Measurements from ENCODE around the gene STPG4.

Gene STPG4

DNA sequence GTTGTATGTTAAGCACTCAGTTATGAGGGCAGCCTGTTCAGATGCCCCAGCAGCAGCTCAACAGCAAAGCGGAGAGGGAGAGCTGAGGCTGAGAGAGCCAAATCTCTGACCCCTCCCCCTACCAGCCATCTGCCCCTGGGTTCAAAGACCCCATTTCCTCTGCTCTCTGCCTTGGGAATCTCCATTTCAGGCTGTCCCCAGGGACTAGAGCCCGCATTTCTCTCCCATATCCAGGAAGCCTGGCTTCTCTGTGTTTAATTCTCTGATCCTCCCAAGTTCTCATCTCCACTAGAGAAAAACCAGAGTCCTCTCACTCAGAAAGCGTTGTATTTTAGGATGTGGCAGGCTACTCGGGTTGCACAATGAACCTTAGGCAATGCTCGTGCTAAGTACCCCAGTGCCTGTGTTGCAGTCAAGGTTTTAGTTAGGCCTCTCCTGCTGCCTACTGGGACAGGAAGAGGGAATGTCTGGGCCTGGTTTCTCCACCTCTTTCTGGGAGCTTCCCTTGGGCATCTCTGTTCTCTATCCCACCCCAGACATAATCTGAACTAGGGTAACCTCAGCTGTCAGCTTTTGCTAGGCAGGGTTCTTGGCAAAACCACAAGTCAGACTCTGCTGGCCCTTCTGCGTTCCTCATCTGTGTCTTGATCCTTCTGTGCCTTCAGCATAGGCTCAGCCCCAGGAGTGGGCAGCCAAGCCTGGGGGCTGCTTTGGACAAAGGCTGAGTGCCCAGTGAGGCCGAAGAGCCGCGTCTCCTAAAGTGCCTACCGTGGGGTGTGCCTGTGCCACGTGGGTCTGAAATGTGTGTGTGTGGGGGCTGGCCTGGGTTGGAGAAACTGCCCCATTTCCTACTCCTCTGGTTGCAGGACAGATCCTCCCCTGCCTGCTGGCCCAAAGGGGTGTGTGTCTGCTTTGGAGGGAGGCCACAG lies 96.8 kb downstream of the STPG4 start:
- no peaks in the 10 kb centered on the region for H3K9me3 ChIP-seq (ENCODE audit: control insufficient read depth, insufficient read depth, low read length)
- no peaks in the 10 kb centered on the region for H3K36me3 ChIP-seq (ENCODE audit: control insufficient read depth, insufficient read depth, low read length)
- no peak overlapping the region for H3K9ac ChIP-seq (ENCODE audit: low read depth, low read length)
- no peaks in the 10 kb centered on the region for H3K27me3 ChIP-seq (ENCODE audit: control insufficient read depth, insufficient read depth, low read length)
- H3K4me3 ChIP-seq (ENCODE audit: low read depth, low read length): no peak overlapping the region
- no peak overlapping the region for H3K27ac ChIP-seq (ENCODE audit: low read depth, low read length)
- H3K4me1 ChIP-seq (ENCODE audit: control insufficient read depth, insufficient read depth, low read length): peaks cover 22% of the 10 kb centered on the region

- no peak overlapping the region for H3K27ac ChIP-seq (ENCODE audit: low read depth, low read length)
- H3K27me3 ChIP-seq (ENCODE audit: control insufficient read depth, insufficient read depth, low read length): no peaks in the 10 kb centered on the region
- H3K9ac ChIP-seq (ENCODE audit: low read depth, low read length): no peak overlapping the region
- H3K9me3 ChIP-seq (ENCODE audit: control insufficient read depth, insufficient read depth, low read length): no peaks in the 10 kb centered on the region
- H3K4me3 ChIP-seq (ENCODE audit: low read depth, low read length): no peak overlapping the region
- H3K4me1 ChIP-seq (ENCODE audit: control insufficient read depth, insufficient read depth, low read length): peaks cover 22% of the 10 kb centered on the region
- no peaks in the 10 kb centered on the region for H3K36me3 ChIP-seq (ENCODE audit: control insufficient read depth, insufficient read depth, low read length)
Measured at GRCh38 chr2:47057687-47058002, 97.5 kb downstream of the STPG4 start.

- Histone ChIP-seq H3K4me3 (ENCODE audit: low read depth, low read length) (no peak overlapping the region), H3K27ac (ENCODE audit: low read depth, low read length) (no peak overlapping the region), H3K27me3 (ENCODE audit: control insufficient read depth, insufficient read depth, low read length) (no peaks in the 10 kb centered on the region), H3K4me1 (ENCODE audit: control insufficient read depth, insufficient read depth, low read length) (peaks cover 22% of the 10 kb centered on the region), H3K36me3 (ENCODE audit: control insufficient read depth, insufficient read depth, low read length) (no peaks in the 10 kb centered on the region), H3K9ac (ENCODE audit: low read depth, low read length) (no peak overlapping the region), H3K9me3 (ENCODE audit: control insufficient read depth, insufficient read depth, low read length) (no peaks in the 10 kb centered on the region)
Measured at GRCh38 chr2:47056868-47057686, 98.0 kb downstream of the STPG4 start.

DNA sequence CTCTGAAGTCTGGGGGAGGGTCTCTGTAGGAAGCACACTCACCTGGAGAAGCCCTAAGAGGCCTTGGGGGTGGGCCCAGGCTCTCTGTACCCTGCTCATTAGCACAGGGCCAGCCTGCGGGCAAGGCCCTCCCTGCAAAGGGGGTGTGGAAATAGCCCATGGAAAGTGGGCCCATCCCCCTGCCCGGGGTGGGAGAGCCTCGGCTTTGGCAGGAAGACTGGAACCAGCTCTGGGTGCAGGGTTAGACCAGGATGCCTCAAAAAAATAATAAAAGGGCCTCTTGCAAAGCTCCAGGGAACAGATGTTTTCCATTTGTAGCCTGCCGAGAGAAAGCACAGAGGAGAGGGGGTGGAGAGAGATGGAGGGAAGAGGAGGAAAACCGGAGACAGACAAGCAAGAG lies 98.7 kb downstream of the STPG4 start:
- 0 out of 2 replicates have a peak, but pooled peaks cover 5% of the 10 kb centered on the region for H3K36me3 ChIP-seq (ENCODE audit: control insufficient read depth, insufficient read depth, low read length)
- peaks cover 22% of the 10 kb centered on the region for H3K4me1 ChIP-seq (ENCODE audit: control insufficient read depth, insufficient read depth, low read length)
- no peak overlapping the region for H3K9ac ChIP-seq (ENCODE audit: low read depth, low read length)
- H3K27ac ChIP-seq (ENCODE audit: low read depth, low read length): no peak overlapping the region
- no peaks in the 10 kb centered on the region for H3K27me3 ChIP-seq (ENCODE audit: control insufficient read depth, insufficient read depth, low read length)
- H3K9me3 ChIP-seq (ENCODE audit: control insufficient read depth, insufficient read depth, low read length): no peaks in the 10 kb centered on the region
- no peak overlapping the region for H3K4me3 ChIP-seq (ENCODE audit: low read depth, low read length)

DNA sequence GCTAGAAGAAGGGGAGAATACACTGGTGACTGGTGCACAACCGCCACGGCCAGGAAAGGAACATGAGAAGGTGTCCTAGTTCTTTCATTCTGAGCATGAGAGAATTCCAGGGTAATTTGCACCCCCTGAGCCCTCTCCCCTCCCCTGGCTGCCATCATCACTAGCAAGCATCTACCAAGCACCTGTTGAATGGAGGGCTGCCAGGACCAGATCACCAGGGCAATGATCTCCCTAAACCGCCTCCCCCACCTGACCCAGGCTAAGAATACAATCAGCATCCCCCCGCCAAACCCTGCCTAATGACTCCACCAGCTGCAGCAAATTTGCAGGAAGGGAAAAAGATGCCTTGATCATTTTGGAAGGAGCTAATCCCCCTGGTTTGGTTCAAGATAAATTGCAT lies 100.2 kb downstream of the STPG4 start:
- Histone ChIP-seq H3K27me3 (ENCODE audit: control insufficient read depth, insufficient read depth, low read length) (no peaks in the 10 kb centered on the region), H3K36me3 (ENCODE audit: control insufficient read depth, insufficient read depth, low read length) (0 out of 2 replicates have a peak, but pooled peaks cover 5% of the 10 kb centered on the region), H3K4me1 (ENCODE audit: control insufficient read depth, insufficient read depth, low read length) (peaks cover 22% of the 10 kb centered on the region), H3K9me3 (ENCODE audit: control insufficient read depth, insufficient read depth, low read length) (no peaks in the 10 kb centered on the region), H3K4me3 (ENCODE audit: low read depth, low read length) (no peak overlapping the region), H3K27ac (ENCODE audit: low read depth, low read length) (no peak overlapping the region), H3K9ac (ENCODE audit: low read depth, low read length) (no peak overlapping the region)

DNA sequence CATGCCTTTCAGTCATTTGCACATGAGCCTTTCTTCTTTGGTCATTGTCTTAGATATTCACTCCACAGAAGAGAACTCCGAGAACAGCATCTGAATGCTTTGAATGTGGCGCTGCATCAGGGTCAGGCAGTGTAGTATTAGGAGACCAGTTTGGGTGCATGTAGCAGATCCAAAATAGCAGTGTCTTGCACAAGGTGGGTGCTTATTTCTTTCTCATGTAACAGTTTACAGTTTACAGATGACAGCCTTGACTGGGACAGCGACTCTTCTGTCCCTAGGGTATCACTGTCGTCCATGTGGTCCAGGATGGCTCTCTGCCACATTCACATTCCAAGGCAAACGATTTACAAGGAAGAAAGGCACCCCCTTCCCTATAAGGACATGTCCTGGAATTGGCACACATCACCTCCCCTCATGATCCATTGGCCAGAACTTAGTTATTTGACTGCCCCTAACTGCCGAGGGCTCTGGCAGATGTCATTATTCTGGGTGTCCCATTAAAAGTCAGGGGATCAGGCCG lies 101.0 kb downstream of the STPG4 start:
- Histone ChIP-seq H3K27ac (ENCODE audit: low read depth, low read length) (no peak overlapping the region), H3K36me3 (ENCODE audit: control insufficient read depth, insufficient read depth, low read length) (0 out of 2 replicates have a peak, but pooled peaks cover 5% of the 10 kb centered on the region), H3K9me3 (ENCODE audit: control insufficient read depth, insufficient read depth, low read length) (no peaks in the 10 kb centered on the region), H3K27me3 (ENCODE audit: control insufficient read depth, insufficient read depth, low read length) (no peaks in the 10 kb centered on the region), H3K4me1 (ENCODE audit: control insufficient read depth, insufficient read depth, low read length) (peaks cover 22% of the 10 kb centered on the region), H3K9ac (ENCODE audit: low read depth, low read length) (no peak overlapping the region), H3K4me3 (ENCODE audit: low read depth, low read length) (no peak overlapping the region)

GRCh38 chr2:47052847-47053246 lies 102.3 kb downstream of the STPG4 start:
- Histone ChIP-seq H3K27ac (ENCODE audit: low read depth, low read length) (no peak overlapping the region), H3K4me1 (ENCODE audit: control insufficient read depth, insufficient read depth, low read length) (peaks cover 19% of the 10 kb centered on the region), H3K4me3 (ENCODE audit: low read depth, low read length) (no peak overlapping the region), H3K27me3 (ENCODE audit: control insufficient read depth, insufficient read depth, low read length) (no peaks in the 10 kb centered on the region), H3K36me3 (ENCODE audit: control insufficient read depth, insufficient read depth, low read length) (0 out of 2 replicates have a peak, but pooled peaks cover 5% of the 10 kb centered on the region), H3K9ac (ENCODE audit: low read depth, low read length) (no peak overlapping the region), H3K9me3 (ENCODE audit: control insufficient read depth, insufficient read depth, low read length) (no peaks in the 10 kb centered on the region)

DNA sequence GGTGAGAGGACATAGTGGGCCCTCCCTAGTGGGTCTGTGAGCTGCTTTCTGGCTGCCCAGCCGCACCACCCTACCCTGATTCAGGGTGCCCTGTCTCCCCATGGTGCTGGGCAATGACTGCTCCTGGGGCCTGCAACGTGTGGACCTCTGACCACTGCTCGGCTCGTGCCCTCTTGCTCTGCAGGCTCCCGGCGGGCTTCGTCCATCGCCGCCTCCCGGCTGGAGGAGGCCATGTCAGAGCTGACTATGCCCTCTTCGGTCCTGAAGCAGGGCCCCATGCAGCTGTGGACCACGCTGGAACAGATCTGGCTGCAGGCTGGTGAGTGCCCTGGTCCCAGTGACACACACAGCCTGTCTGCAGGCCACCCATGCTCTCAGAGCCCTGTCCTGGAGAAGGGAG lies 103.5 kb downstream of the STPG4 start:
- H3K9ac ChIP-seq (ENCODE audit: low read depth, low read length): no peak overlapping the region
- no peaks in the 10 kb centered on the region for H3K9me3 ChIP-seq (ENCODE audit: control insufficient read depth, insufficient read depth, low read length)
- no peak overlapping the region for H3K27ac ChIP-seq (ENCODE audit: low read depth, low read length)
- peaks cover 10% of the 10 kb centered on the region for H3K4me1 ChIP-seq (ENCODE audit: control insufficient read depth, insufficient read depth, low read length)
- H3K4me3 ChIP-seq (ENCODE audit: low read depth, low read length): no peak overlapping the region
- 0 out of 2 replicates have a peak, but pooled peaks cover 5% of the 10 kb centered on the region for H3K36me3 ChIP-seq (ENCODE audit: control insufficient read depth, insufficient read depth, low read length)
- H3K27me3 ChIP-seq (ENCODE audit: control insufficient read depth, insufficient read depth, low read length): no peaks in the 10 kb centered on the region

DNA sequence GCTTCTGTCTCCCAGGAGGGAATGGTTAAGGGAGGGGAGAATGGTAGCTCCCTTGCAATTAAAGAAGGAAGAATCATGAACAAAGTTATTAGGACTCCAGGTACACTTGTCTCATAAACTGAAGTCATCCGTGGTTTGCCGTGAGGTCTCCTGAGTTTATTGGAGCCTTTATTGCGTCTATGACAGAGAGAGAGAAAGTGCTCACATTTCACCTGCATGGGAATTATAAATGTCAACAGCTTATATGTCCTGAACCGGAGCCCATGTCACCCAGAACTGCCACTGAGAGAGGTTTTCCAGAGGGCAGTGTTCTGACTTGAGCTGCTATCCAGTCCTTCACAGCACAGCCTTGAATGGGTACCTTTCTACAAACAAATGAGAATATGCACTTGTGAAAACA lies 104.3 kb downstream of the STPG4 start:
- Histone ChIP-seq H3K4me1 (ENCODE audit: control insufficient read depth, insufficient read depth, low read length) (peaks cover 3% of the 10 kb centered on the region; the same call in 1 of the 2 replicates), H3K9ac (ENCODE audit: low read depth, low read length) (no peak overlapping the region), H3K36me3 (ENCODE audit: control insufficient read depth, insufficient read depth, low read length) (0 out of 2 replicates have a peak, but pooled peaks cover 10% of the 10 kb centered on the region), H3K27me3 (ENCODE audit: control insufficient read depth, insufficient read depth, low read length) (no peaks in the 10 kb centered on the region), H3K4me3 (ENCODE audit: low read depth, low read length) (no peak overlapping the region), H3K9me3 (ENCODE audit: control insufficient read depth, insufficient read depth, low read length) (no peaks in the 10 kb centered on the region), H3K27ac (ENCODE audit: low read depth, low read length) (no peak overlapping the region)

DNA sequence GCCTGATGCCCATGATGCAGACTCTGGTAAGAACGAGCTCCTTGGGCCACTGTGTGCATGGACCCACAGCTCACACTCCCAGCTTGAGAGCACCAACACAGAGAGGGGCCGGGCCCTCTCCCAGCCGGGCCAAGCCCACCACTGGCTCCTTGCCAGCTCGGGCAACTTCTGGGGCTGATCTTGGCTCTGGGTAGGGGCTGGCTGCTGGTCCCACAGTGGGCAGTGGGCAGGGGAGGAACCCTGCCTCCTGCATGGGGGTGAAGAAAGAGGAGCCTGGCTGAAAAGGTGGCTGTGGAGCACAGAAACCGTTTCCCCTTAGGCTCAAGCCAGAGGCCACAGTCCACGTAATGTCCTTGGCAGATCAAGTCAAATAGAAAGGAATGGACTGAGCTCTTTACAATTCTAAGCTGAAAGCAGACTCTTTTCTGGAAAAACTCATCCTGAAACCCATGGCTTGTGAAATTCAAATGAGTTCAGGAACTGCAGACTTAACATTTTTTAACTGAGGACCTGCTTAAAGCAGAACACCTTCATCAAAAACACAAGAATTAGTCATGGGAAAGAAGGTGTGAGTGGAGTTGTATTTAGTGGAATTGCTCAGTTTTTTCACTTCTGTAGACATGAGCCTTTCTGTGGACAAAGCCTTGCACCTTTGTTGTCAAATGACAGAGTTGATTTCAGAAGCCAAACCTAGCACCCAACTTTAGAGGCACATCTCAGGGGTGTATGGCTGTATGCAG lies 104.9 kb downstream of the STPG4 start:
- H3K4me1 ChIP-seq (ENCODE audit: control insufficient read depth, insufficient read depth, low read length): peaks cover 3% of the 10 kb centered on the region; the same call in 1 of the 2 replicates
- H3K4me3 ChIP-seq (ENCODE audit: low read depth, low read length): no peak overlapping the region
- H3K9me3 ChIP-seq (ENCODE audit: control insufficient read depth, insufficient read depth, low read length): no peaks in the 10 kb centered on the region
- no peaks in the 10 kb centered on the region for H3K27me3 ChIP-seq (ENCODE audit: control insufficient read depth, insufficient read depth, low read length)
- no peak overlapping the region for H3K9ac ChIP-seq (ENCODE audit: low read depth, low read length)
- H3K36me3 ChIP-seq (ENCODE audit: control insufficient read depth, insufficient read depth, low read length): 0 out of 2 replicates have a peak, but pooled peaks cover 10% of the 10 kb centered on the region
- H3K27ac ChIP-seq (ENCODE audit: low read depth, low read length): no peak overlapping the region

All from HUES48 (cell line).